Activated T-cell treated with anti-CD3 and anti-CD28 coated beads, Interleukin-2, amount 50 U/mL, for 72 hours (primary cell): ENCODE results near the gene SUSD6. TPM values are rescaled to one million over a fixed set of nuclear protein-coding genes. Genes with fewer than 3 reads are reported as not detected.
"Not testable (repeated sequence)": the region's sequence is repeated elsewhere in the genome, so short reads cannot be mapped to it uniquely, and the experiment has no call there.

ENCODE experiments used
- ATAC-seq, 2 donors: fragments of 150-1000 bp; cut with Tn5 transposase; replicated peaks in 1 of 2; 2 replicates each; pipeline ENCODE4 v1.10.0; 2021; ENCODE audit warnings: moderate library complexity in 2 of 2, mild to moderate bottlenecking in 1 of 2
- DNase-seq, 2 donors: peaks; one replicate each; pipeline ENCODE4 v3.0.0; 2021 to 2022; ENCODE audit warnings: mixed read lengths in 1 of 2
- H3K27ac Mint-ChIP-seq: one replicate; pipeline ENCODE4 v1.8.0; 2022; ENCODE audit warnings: mild to moderate bottlenecking, moderate library complexity, mixed read lengths
- H3K27me3 Mint-ChIP-seq: one replicate; pipeline ENCODE4 v1.8.0; 2022; ENCODE audit warnings: low read depth, mixed read lengths
- H3K36me3 Mint-ChIP-seq, 2 donors: one replicate each; pipeline ENCODE4 v1.8.0; 2022; ENCODE audit warnings: mixed read lengths in 2 of 2, mild to moderate bottlenecking in 1 of 2; ENCODE audit not compliant: insufficient read depth in 2 of 2
- H3K4me1 Mint-ChIP-seq: one replicate; pipeline ENCODE4 v1.8.0; 2022; ENCODE audit warnings: low read depth, mixed read lengths
- H3K4me3 Mint-ChIP-seq, 2 donors: one replicate each; pipeline ENCODE4 v1.8.0; 2022; ENCODE audit warnings: mild to moderate bottlenecking in 2 of 2, mixed read lengths in 2 of 2, moderate library complexity in 2 of 2
- H3K9me3 Mint-ChIP-seq, 2 donors: one replicate each; pipeline ENCODE4 v1.8.0; 2022; ENCODE audit warnings: mixed read lengths in 2 of 2
- total RNA-seq, 2 donors: library from RNA; stranded (reverse); gene quantifications; one replicate each; pipeline ENCODE4 v1.2.3, GENCODE V29; 2022

The SUSD6 gene
- total RNA-seq, 2 donors from 2014 or later: 60.3 to 73.8 TPM

GRCh38 chr14:69632593-69633151 lies 21.3 kb downstream of the SUSD6 start:
- Mint-ChIP-seq H3K36me3 (no peaks in the 10 kb centered on the region), H3K4me3 (peak overlapping the region in 1 of 2 donors; percentile 10), H3K27ac (peak overlapping the region; percentile 2), H3K9me3 (no peaks in the 10 kb centered on the region), H3K4me1 (peaks cover 100% of the 10 kb centered on the region), H3K27me3 (no peaks in the 10 kb centered on the region)
- ATAC-seq: no peak
- no peak for DNase-seq

- no peak for DNase-seq
- no peaks in the 10 kb centered on the region for H3K36me3 Mint-ChIP-seq
- ATAC-seq: no peak
- no peaks in the 10 kb centered on the region for H3K9me3 Mint-ChIP-seq
- peaks cover 100% of the 10 kb centered on the region for H3K4me1 Mint-ChIP-seq
- H3K4me3 Mint-ChIP-seq: peak overlapping the region in 1 of 2 donors; percentile 1
- no peaks in the 10 kb centered on the region for H3K27me3 Mint-ChIP-seq
- H3K27ac Mint-ChIP-seq: peak overlapping the region; percentile 49
These were observed 21.8 kb downstream of the SUSD6 start for GRCh38 chr14:69633238-69633637.

- peaks cover 2 to 4% of the 10 kb centered on the region in 2 donors for H3K9me3 Mint-ChIP-seq
These were observed 24.7 kb downstream of the SUSD6 start for GRCh38 chr14:69635981-69636639.

GRCh38 chr14:69636718-69637480 lies 25.5 kb downstream of the SUSD6 start:
- Mint-ChIP-seq H3K4me3 (peak overlapping the region; percentile 76 to 85), H3K27me3 (no peaks in the 10 kb centered on the region), H3K9me3 (peaks cover 4 to 7% of the 10 kb centered on the region in 2 donors), H3K27ac (peak overlapping the region; percentile 49), H3K36me3 (peaks cover 8 to 13% of the 10 kb centered on the region in 2 donors), H3K4me1 (peaks cover 89% of the 10 kb centered on the region)
- no peak for ATAC-seq
- DNase-seq: no peak

More at GRCh38 chr14:69635981-69636639, 24.7 kb downstream of the SUSD6 start:
- H3K27me3 Mint-ChIP-seq: no peaks in the 10 kb centered on the region
- peak overlapping the region; percentile 76 to 85 for H3K4me3 Mint-ChIP-seq
- H3K36me3 Mint-ChIP-seq: peaks cover 5 to 7% of the 10 kb centered on the region in 2 donors
- H3K4me1 Mint-ChIP-seq: peaks cover 95% of the 10 kb centered on the region
- peak; percentile 70 to 76 for ATAC-seq
- DNase-seq: peak; percentile 46 to 56
- peak overlapping the region; percentile 49 for H3K27ac Mint-ChIP-seq

- DNase-seq (peak in 1 of 2 donors; percentile 48), ATAC-seq (peak; percentile 40 to 55)
- H3K27me3 Mint-ChIP-seq: no peaks in the 10 kb centered on the region
- peaks cover 89% of the 10 kb centered on the region for H3K4me1 Mint-ChIP-seq
- H3K9me3 Mint-ChIP-seq: peaks cover 8 to 12% of the 10 kb centered on the region in 2 donors
- H3K27ac Mint-ChIP-seq: peak overlapping the region; percentile 95
- peak overlapping the region; percentile 76 to 85 for H3K4me3 Mint-ChIP-seq
- H3K36me3 Mint-ChIP-seq: peaks cover 12 to 19% of the 10 kb centered on the region in 2 donors
These were observed 26.2 kb downstream of the SUSD6 start for GRCh38 chr14:69637503-69638031.

GRCh38 chr14:69640931-69641330 lies 29.5 kb downstream of the SUSD6 start:
- no peaks in the 10 kb centered on the region for H3K27me3 Mint-ChIP-seq
- H3K4me1 Mint-ChIP-seq: peaks cover 85% of the 10 kb centered on the region
- H3K4me3 Mint-ChIP-seq: peak overlapping the region in 1 of 2 donors; percentile 10
- DNase-seq (no peak), ATAC-seq (no peak)
- peak overlapping the region; percentile 86 for H3K27ac Mint-ChIP-seq
- H3K9me3 Mint-ChIP-seq: peaks cover 8 to 16% of the 10 kb centered on the region in 2 donors
- H3K36me3 Mint-ChIP-seq: peaks cover 21 to 31% of the 10 kb centered on the region in 2 donors

- H3K27ac Mint-ChIP-seq: peak overlapping the region; percentile 45
- H3K4me1 Mint-ChIP-seq: peaks cover 84% of the 10 kb centered on the region
- not testable (repeated sequence) for H3K27me3 Mint-ChIP-seq, DNase-seq, ATAC-seq
- peaks cover 8 to 16% of the 10 kb centered on the region in 2 donors for H3K9me3 Mint-ChIP-seq
- H3K4me3 Mint-ChIP-seq: peak overlapping the region; percentile 15 to 27
- H3K36me3 Mint-ChIP-seq: peaks cover 28 to 34% of the 10 kb centered on the region in 2 donors
These were observed 30.9 kb downstream of the SUSD6 start for GRCh38 chr14:69642212-69642793.

GRCh38 chr14:69643430-69644200 lies 32.2 kb downstream of the SUSD6 start:
- peaks cover 28 to 34% of the 10 kb centered on the region in 2 donors for H3K36me3 Mint-ChIP-seq
- peak overlapping the region; percentile 73 for H3K27ac Mint-ChIP-seq
- peaks cover 8 to 16% of the 10 kb centered on the region in 2 donors for H3K9me3 Mint-ChIP-seq
- DNase-seq: peak; percentile 74 to 79
- peak overlapping the region; percentile 11 to 32 for H3K4me3 Mint-ChIP-seq
- no peaks in the 10 kb centered on the region for H3K27me3 Mint-ChIP-seq
- peak; percentile 96 to 97 for ATAC-seq
- peaks cover 84% of the 10 kb centered on the region for H3K4me1 Mint-ChIP-seq

- peaks cover 8 to 16% of the 10 kb centered on the region in 2 donors for H3K9me3 Mint-ChIP-seq
- H3K4me1 Mint-ChIP-seq: peaks cover 84% of the 10 kb centered on the region
- H3K27me3 Mint-ChIP-seq: no peaks in the 10 kb centered on the region
- H3K4me3 Mint-ChIP-seq: peak overlapping the region in 1 of 2 donors; percentile 46
- peak overlapping the region; percentile 79 for H3K27ac Mint-ChIP-seq
- no peak for ATAC-seq
- no peak for DNase-seq
- peaks cover 28 to 34% of the 10 kb centered on the region in 2 donors for H3K36me3 Mint-ChIP-seq
These were observed 33.4 kb downstream of the SUSD6 start for GRCh38 chr14:69644814-69645213.

GRCh38 chr14:69647213-69647612 lies 35.8 kb downstream of the SUSD6 start:
- H3K4me3 Mint-ChIP-seq: no peak overlapping the region

GRCh38 chr14:69647642-69648041 lies 36.2 kb downstream of the SUSD6 start:
- ATAC-seq, H3K9me3 Mint-ChIP-seq, DNase-seq, H3K27ac Mint-ChIP-seq, H3K27me3 Mint-ChIP-seq, H3K4me3 Mint-ChIP-seq: not testable (repeated sequence)
- H3K36me3 Mint-ChIP-seq: peaks cover 15% of the 10 kb centered on the region in 2 donors
- peaks cover 92% of the 10 kb centered on the region for H3K4me1 Mint-ChIP-seq

More at GRCh38 chr14:69647213-69647612, 35.8 kb downstream of the SUSD6 start:
- peaks cover 1 to 6% of the 10 kb centered on the region in 2 donors for H3K9me3 Mint-ChIP-seq
- DNase-seq (no peak), ATAC-seq (no peak)
- H3K27me3 Mint-ChIP-seq: no peaks in the 10 kb centered on the region
- H3K27ac Mint-ChIP-seq: peak overlapping the region; percentile 26
- peaks cover 17 to 18% of the 10 kb centered on the region in 2 donors for H3K36me3 Mint-ChIP-seq
- peaks cover 93% of the 10 kb centered on the region for H3K4me1 Mint-ChIP-seq
